LNCAP (cell line): ENCODE measurements around the gene PISD.

ENCODE experiments used
- TF ChIP-seq, protein P1 (sequence below): fragments of 450-650 bp; IDR thresholded peaks from 2 replicates; pipeline ENCODE4 v1.5.1; 2017; ENCODE audit warnings: mild to moderate bottlenecking

The PISD gene

GRCh38 chr22:31630331-31631329, 31.4 kb downstream of the PISD start:
- TF ChIP-seq, protein P1, sequence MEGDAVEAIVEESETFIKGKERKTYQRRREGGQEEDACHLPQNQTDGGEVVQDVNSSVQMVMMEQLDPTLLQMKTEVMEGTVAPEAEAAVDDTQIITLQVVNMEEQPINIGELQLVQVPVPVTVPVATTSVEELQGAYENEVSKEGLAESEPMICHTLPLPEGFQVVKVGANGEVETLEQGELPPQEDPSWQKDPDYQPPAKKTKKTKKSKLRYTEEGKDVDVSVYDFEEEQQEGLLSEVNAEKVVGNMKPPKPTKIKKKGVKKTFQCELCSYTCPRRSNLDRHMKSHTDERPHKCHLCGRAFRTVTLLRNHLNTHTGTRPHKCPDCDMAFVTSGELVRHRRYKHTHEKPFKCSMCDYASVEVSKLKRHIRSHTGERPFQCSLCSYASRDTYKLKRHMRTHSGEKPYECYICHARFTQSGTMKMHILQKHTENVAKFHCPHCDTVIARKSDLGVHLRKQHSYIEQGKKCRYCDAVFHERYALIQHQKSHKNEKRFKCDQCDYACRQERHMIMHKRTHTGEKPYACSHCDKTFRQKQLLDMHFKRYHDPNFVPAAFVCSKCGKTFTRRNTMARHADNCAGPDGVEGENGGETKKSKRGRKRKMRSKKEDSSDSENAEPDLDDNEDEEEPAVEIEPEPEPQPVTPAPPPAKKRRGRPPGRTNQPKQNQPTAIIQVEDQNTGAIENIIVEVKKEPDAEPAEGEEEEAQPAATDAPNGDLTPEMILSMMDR, result no peak

DNA sequence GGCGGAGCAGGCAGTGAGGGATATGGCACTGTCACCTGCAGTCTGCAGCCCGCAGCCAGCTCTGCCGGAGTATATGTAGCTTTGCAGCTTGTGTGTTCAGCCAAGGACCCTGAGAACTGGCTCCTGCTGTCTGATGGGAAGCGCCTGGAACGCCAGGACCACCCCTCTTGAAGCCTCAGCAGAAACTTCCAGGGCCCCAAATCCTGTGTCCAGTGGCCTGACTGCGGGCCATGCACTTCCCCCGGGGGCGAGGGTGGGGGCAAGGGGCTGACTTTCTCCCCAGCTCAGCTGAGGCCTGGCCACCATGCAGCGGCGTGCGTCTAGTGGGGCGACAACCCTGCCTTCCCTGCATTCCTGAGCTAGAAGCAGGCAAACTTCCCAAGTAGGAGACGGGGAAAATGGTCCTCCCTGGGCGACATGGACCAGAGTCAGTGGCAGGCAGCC, 32.3 kb downstream of the PISD start:
- TF ChIP-seq, protein P1, result no peak

DNA sequence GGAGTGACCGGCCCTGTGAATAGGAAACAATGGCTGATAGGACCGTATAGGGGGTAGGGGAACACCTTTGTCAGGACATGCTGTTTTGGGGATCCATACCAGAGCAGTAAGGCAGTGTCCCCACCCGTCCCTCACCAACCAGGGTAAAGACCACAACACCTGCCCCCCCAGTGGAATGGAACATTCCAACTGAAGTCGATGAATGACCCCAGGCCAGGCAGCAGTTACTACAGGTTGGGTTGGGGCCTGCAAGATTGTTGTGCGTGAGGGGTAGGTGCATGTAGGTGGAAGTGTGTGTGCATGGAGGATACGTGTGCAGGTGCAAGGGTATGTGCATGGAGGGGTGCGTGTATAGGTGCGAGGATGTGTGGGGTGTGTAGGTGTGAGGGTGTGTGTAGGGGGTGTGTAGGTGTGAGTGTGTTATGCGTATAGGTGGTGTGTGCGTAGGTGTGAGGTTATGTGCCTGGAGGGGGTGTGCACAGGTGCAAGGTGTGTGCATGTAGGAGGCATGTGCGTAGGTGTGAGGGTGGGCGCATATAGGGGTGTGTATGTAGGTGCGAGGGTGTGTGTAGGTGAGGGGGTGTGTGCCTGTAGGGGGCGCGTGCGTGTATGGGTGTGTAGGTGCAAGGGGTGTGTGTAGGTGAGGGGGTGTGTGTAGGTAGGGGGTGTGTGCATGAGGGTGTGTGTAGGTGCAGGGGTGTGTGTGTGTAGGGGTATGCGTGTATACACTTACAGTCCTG, 32.9 kb downstream of the PISD start:
- TF ChIP-seq, protein P1, result no peak; the same call in 1 of the 2 replicates

- TF ChIP-seq, protein P1, result no peak
Measured at GRCh38 chr22:31628362-31628761, 33.7 kb downstream of the PISD start.

- TF ChIP-seq, protein P1, result no peak
Measured at GRCh38 chr22:31627223-31627731, 34.7 kb downstream of the PISD start.

- TF ChIP-seq, protein P1, result no peak
Measured at GRCh38 chr22:31626427-31627150, 35.4 kb downstream of the PISD start.
